RWPE2 (cell line): Measurements from ENCODE around the gene MCC.

Source experiments
- ATAC-seq: fragments of 200-7000 bp; cut with Tn5 transposase; 3 replicates; pipeline ENCODE4 v1.9.1; 2021; ENCODE audit warnings: low read depth
- DNase-seq: peaks from one replicate; pipeline ENCODE4 v3.0.0-alpha.2; 2020; ENCODE audit warnings: low spot score
- H3K27ac ChIP-seq: fragments of 450-650 bp; 2 replicates; pipeline ENCODE4 v1.5.1; 2017; ENCODE audit warnings: mild to moderate bottlenecking; ENCODE audit not compliant: poor library complexity, severe bottlenecking
- H3K27me3 ChIP-seq: fragments of 250-450 bp; sonication (Bioruptor Pico); 2 replicates; pipeline ENCODE4 v1.5.1; 2021; ENCODE audit warnings: mild to moderate bottlenecking, moderate library complexity; ENCODE audit not compliant: insufficient read depth, poor library complexity, severe bottlenecking
- H3K36me3 ChIP-seq: fragments of 250-450 bp; sonication (Bioruptor Pico); 2 replicates; pipeline ENCODE4 v1.5.1; 2020; ENCODE audit warnings: low read depth, mild to moderate bottlenecking, moderate library complexity
- H3K4me1 ChIP-seq: fragments of 250-450 bp; sonication (Bioruptor Pico); 2 replicates; pipeline ENCODE4 v1.5.1; 2021; ENCODE audit warnings: mild to moderate bottlenecking, moderate library complexity; ENCODE audit not compliant: insufficient read depth, poor library complexity, severe bottlenecking
- H3K4me3 ChIP-seq: fragments of 250-450 bp; sonication (Bioruptor Pico); 2 replicates; pipeline ENCODE4 v1.5.1; 2021; ENCODE audit warnings: mild to moderate bottlenecking, moderate library complexity; ENCODE audit not compliant: severe bottlenecking
- H3K9me3 ChIP-seq: fragments of 250-450 bp; sonication (Bioruptor Pico); 2 replicates; pipeline ENCODE4 v1.5.1; 2021; ENCODE audit warnings: mild to moderate bottlenecking, moderate library complexity; ENCODE audit not compliant: severe bottlenecking
- CTCF ChIP-seq: fragments of 450-650 bp; IDR thresholded peaks from one replicate; pipeline ENCODE4 v1.5.1; 2017; ENCODE audit warnings: mild to moderate bottlenecking, moderate library complexity; ENCODE audit not compliant: poor library complexity, severe bottlenecking

The MCC gene

GRCh38 chr5:113027015-113027414, 461.2 kb downstream of the MCC start:
- no peaks in the 10 kb centered on the region for H3K27me3 ChIP-seq
- ATAC-seq (no peak; the same call in 2 of the 3 replicates), DNase-seq (no peak)
- H3K27ac ChIP-seq: no peak overlapping the region
- no peaks in the 10 kb centered on the region for H3K9me3 ChIP-seq
- peaks cover 65% of the 10 kb centered on the region for H3K36me3 ChIP-seq
- no peak for TF ChIP-seq CTCF
- H3K4me1 ChIP-seq: peaks cover 10% of the 10 kb centered on the region
- H3K4me3 ChIP-seq: no peak overlapping the region

GRCh38 chr5:113026211-113026610, 462.0 kb downstream of the MCC start:
- Histone ChIP-seq H3K27ac (no peak overlapping the region), H3K4me3 (no peak overlapping the region), H3K9me3 (no peaks in the 10 kb centered on the region), H3K36me3 (peaks cover 73% of the 10 kb centered on the region), H3K4me1 (peaks cover 18% of the 10 kb centered on the region), H3K27me3 (no peaks in the 10 kb centered on the region)
- DNase-seq (no peak), ATAC-seq (no peak)
- no peak for TF ChIP-seq CTCF

GRCh38 chr5:113025596-113025995, 462.7 kb downstream of the MCC start:
- Histone ChIP-seq H3K4me3 (no peak overlapping the region), H3K4me1 (peaks cover 24% of the 10 kb centered on the region), H3K27ac (no peak overlapping the region), H3K36me3 (peaks cover 77% of the 10 kb centered on the region), H3K27me3 (no peaks in the 10 kb centered on the region), H3K9me3 (no peaks in the 10 kb centered on the region)
- no peak for TF ChIP-seq CTCF
- DNase-seq (no peak), ATAC-seq (no peak)

GRCh38 chr5:113024076-113024697, 464.1 kb downstream of the MCC start:
- Histone ChIP-seq H3K4me1 (peaks cover 38% of the 10 kb centered on the region), H3K9me3 (no peaks in the 10 kb centered on the region), H3K36me3 (peaks cover 74% of the 10 kb centered on the region), H3K4me3 (no peak overlapping the region), H3K27me3 (no peaks in the 10 kb centered on the region), H3K27ac (peak overlapping the region; percentile 96)
- TF ChIP-seq CTCF: no peak
- ATAC-seq (no peak), DNase-seq (no peak)

GRCh38 chr5:113022661-113023060, 465.6 kb downstream of the MCC start:
- no peak for TF ChIP-seq CTCF
- H3K27me3 ChIP-seq: no peaks in the 10 kb centered on the region
- ATAC-seq (no peak), DNase-seq (no peak)
- H3K4me1 ChIP-seq: peaks cover 47% of the 10 kb centered on the region
- H3K36me3 ChIP-seq: peaks cover 62% of the 10 kb centered on the region
- no peaks in the 10 kb centered on the region for H3K9me3 ChIP-seq
- no peak overlapping the region for H3K4me3 ChIP-seq
- H3K27ac ChIP-seq: peak overlapping the region; percentile 96
